Activated naive CD8-positive, alpha-beta T cell (primary cell): Measurements from ENCODE around the gene FOXN4.

Experiments
- H3K27ac Mint-ChIP-seq: one replicate; pipeline ENCODE4 v1.8.0; 2021; ENCODE audit warnings: mixed read lengths
- H3K27me3 Mint-ChIP-seq: one replicate; pipeline ENCODE4 v1.8.0; 2021; ENCODE audit warnings: mixed read lengths
- H3K36me3 Mint-ChIP-seq: one replicate; pipeline ENCODE4 v1.8.0; 2021; ENCODE audit warnings: mixed read lengths
- H3K4me1 Mint-ChIP-seq: one replicate; pipeline ENCODE4 v1.8.0; 2021; ENCODE audit warnings: low read depth, mixed read lengths
- H3K4me3 Mint-ChIP-seq: one replicate; pipeline ENCODE4 v1.8.0; 2021; ENCODE audit warnings: mild to moderate bottlenecking, mixed read lengths
- H3K9me3 Mint-ChIP-seq: one replicate; pipeline ENCODE4 v1.8.0; 2021; ENCODE audit warnings: low read depth, mixed read lengths

FOXN4 gene

GRCh38 chr12:109240365-109240764 is 68.7 kb downstream of the FOXN4 start:
- Mint-ChIP-seq H3K27ac (no peak overlapping the region), H3K4me3 (no peak overlapping the region), H3K4me1 (no peaks in the 10 kb centered on the region), H3K9me3 (no peaks in the 10 kb centered on the region), H3K36me3 (peaks cover 11% of the 10 kb centered on the region), H3K27me3 (no peaks in the 10 kb centered on the region)

GRCh38 chr12:109239691-109240090 is 69.4 kb downstream of the FOXN4 start:
- Mint-ChIP-seq H3K4me1 (no peaks in the 10 kb centered on the region), H3K27me3 (no peaks in the 10 kb centered on the region), H3K9me3 (no peaks in the 10 kb centered on the region), H3K4me3 (no peak overlapping the region), H3K27ac (no peak overlapping the region), H3K36me3 (peaks cover 11% of the 10 kb centered on the region)

GRCh38 chr12:109239179-109239578 is 69.9 kb downstream of the FOXN4 start:
- Mint-ChIP-seq H3K36me3 (peaks cover 11% of the 10 kb centered on the region), H3K27me3 (no peaks in the 10 kb centered on the region), H3K9me3 (no peaks in the 10 kb centered on the region), H3K27ac (no peak overlapping the region), H3K4me1 (no peaks in the 10 kb centered on the region), H3K4me3 (no peak overlapping the region)

- Mint-ChIP-seq H3K27me3 (no peaks in the 10 kb centered on the region), H3K36me3 (peaks cover 6% of the 10 kb centered on the region), H3K4me3 (no peak overlapping the region), H3K4me1 (no peaks in the 10 kb centered on the region), H3K9me3 (no peaks in the 10 kb centered on the region), H3K27ac (no peak overlapping the region)
Observed at GRCh38 chr12:109236257-109236656, 72.8 kb downstream of the FOXN4 start.

- Mint-ChIP-seq H3K27me3 (no peaks in the 10 kb centered on the region), H3K4me3 (no peak overlapping the region), H3K36me3 (peaks cover 7% of the 10 kb centered on the region), H3K4me1 (no peaks in the 10 kb centered on the region), H3K27ac (no peak overlapping the region), H3K9me3 (no peaks in the 10 kb centered on the region)
Observed at GRCh38 chr12:109234012-109234411, 75.1 kb downstream of the FOXN4 start.

GRCh38 chr12:109232731-109233130 is 76.4 kb downstream of the FOXN4 start:
- Mint-ChIP-seq H3K4me3 (no peak overlapping the region), H3K27ac (no peak overlapping the region), H3K4me1 (no peaks in the 10 kb centered on the region), H3K36me3 (peaks cover 7% of the 10 kb centered on the region), H3K9me3 (no peaks in the 10 kb centered on the region), H3K27me3 (no peaks in the 10 kb centered on the region)

- Mint-ChIP-seq H3K4me3 (no peak overlapping the region), H3K36me3 (peaks cover 6% of the 10 kb centered on the region), H3K27me3 (no peaks in the 10 kb centered on the region), H3K4me1 (no peaks in the 10 kb centered on the region), H3K27ac (no peak overlapping the region), H3K9me3 (no peaks in the 10 kb centered on the region)
Observed at GRCh38 chr12:109230193-109230592, 78.9 kb downstream of the FOXN4 start.

- Mint-ChIP-seq H3K36me3 (peaks cover 11% of the 10 kb centered on the region), H3K27me3 (no peaks in the 10 kb centered on the region), H3K27ac (no peak overlapping the region), H3K9me3 (no peaks in the 10 kb centered on the region), H3K4me1 (no peaks in the 10 kb centered on the region), H3K4me3 (no peak overlapping the region)
Observed at GRCh38 chr12:109228664-109229063, 80.4 kb downstream of the FOXN4 start.
